Epithelial cell of prostate (primary cell): ENCODE measurements around the gene ZCWPW1.
A peak's percentile ranks its signal among the peaks of the same experiment; 100 is the strongest.

ENCODE experiments used
- DNase-seq: peaks from one replicate; pipeline ENCODE4 v3.0.0-alpha.2; 2011; ENCODE audit warnings: low read depth, low spot score
- H3K27ac ChIP-seq: fragments of 450-650 bp; 2 replicates; pipeline ENCODE4 v1.5.1; 2017; ENCODE audit warnings: mild to moderate bottlenecking

Gene ZCWPW1

GRCh38 chr7:100433592-100434296 lies 5.2 kb upstream of the ZCWPW1 start:
- no peak overlapping the region for H3K27ac ChIP-seq
- DNase-seq = no peak

- no peak for DNase-seq
- no peak overlapping the region for H3K27ac ChIP-seq
Measured at GRCh38 chr7:100433276-100433591, 4.7 kb upstream of the ZCWPW1 start.

- H3K27ac ChIP-seq = no peak overlapping the region
- DNase-seq = no peak
Measured at GRCh38 chr7:100432621-100433275, 4.2 kb upstream of the ZCWPW1 start.

- no peak overlapping the region for H3K27ac ChIP-seq
Measured at GRCh38 chr7:100432053-100432452, 3.5 kb upstream of the ZCWPW1 start.

GRCh38 chr7:100431286-100431735 lies 2.8 kb upstream of the ZCWPW1 start:
- DNase-seq = no peak
- no peak overlapping the region for H3K27ac ChIP-seq

More at GRCh38 chr7:100432053-100432452, 3.5 kb upstream of the ZCWPW1 start:
- DNase-seq = no peak

- DNase-seq = no peak
- peak overlapping the region; percentile 96 for H3K27ac ChIP-seq
Measured at GRCh38 chr7:100430493-100431285, 2.2 kb upstream of the ZCWPW1 start.

GRCh38 chr7:100429637-100430492 lies 1.4 kb upstream of the ZCWPW1 start, which contains the start of gene MEPCE:
Gene MEPCE (plus strand): TSS chr7:100429831. CDS start chr7:100430019, 188 bp downstream.
- peak; percentile 69 for DNase-seq
- peak within 1 kb of the TSS; percentile 96 for H3K27ac ChIP-seq

- peak; percentile 97 for DNase-seq
- H3K27ac ChIP-seq = peak overlapping the region; percentile 96
Measured at GRCh38 chr7:100428967-100429636, 599 bp upstream of the ZCWPW1 start.

GRCh38 chr7:100427762-100428198 lies 723 bp downstream of the ZCWPW1 start:
- DNase-seq = no peak
- peak overlapping the region; percentile 96 for H3K27ac ChIP-seq

- H3K27ac ChIP-seq = no peak overlapping the region
- no peak for DNase-seq
Measured at GRCh38 chr7:100426516-100426915, 2.0 kb downstream of the ZCWPW1 start.

GRCh38 chr7:100425347-100425746 lies 3.2 kb downstream of the ZCWPW1 start:
- H3K27ac ChIP-seq = no peak overlapping the region
- no peak for DNase-seq

- DNase-seq = no peak
- no peak overlapping the region for H3K27ac ChIP-seq
Measured at GRCh38 chr7:100423315-100423714, 5.2 kb downstream of the ZCWPW1 start.

- H3K27ac ChIP-seq = no peak overlapping the region
- no peak for DNase-seq
Measured at GRCh38 chr7:100419660-100420226, 8.8 kb downstream of the ZCWPW1 start.

- no peak for DNase-seq
- no peak overlapping the region for H3K27ac ChIP-seq
Measured at GRCh38 chr7:100418930-100419659, 9.4 kb downstream of the ZCWPW1 start.

- H3K27ac ChIP-seq = no peak overlapping the region
Measured at GRCh38 chr7:100415448-100415847, 13.1 kb downstream of the ZCWPW1 start.

GRCh38 chr7:100413889-100414288 lies 14.6 kb downstream of the ZCWPW1 start:
- DNase-seq = no peak
- no peak overlapping the region for H3K27ac ChIP-seq

More at GRCh38 chr7:100415448-100415847, 13.1 kb downstream of the ZCWPW1 start:
- DNase-seq = no peak

GRCh38 chr7:100413346-100413745 lies 15.2 kb downstream of the ZCWPW1 start:
- no peak for DNase-seq
- no peak overlapping the region for H3K27ac ChIP-seq

- no peak for DNase-seq
- H3K27ac ChIP-seq = no peak overlapping the region
Measured at GRCh38 chr7:100411101-100411500, 17.4 kb downstream of the ZCWPW1 start.
